GM06990 (cell line): ENCODE data around the gene ADAMTS6.

Experiments used
- DNase-seq: peaks from one replicate; pipeline ENCODE4 v3.0.0-alpha.2; 2011; ENCODE audit not compliant: insufficient read length; ENCODE audit errors: extremely low read depth
- H3K27me3 ChIP-seq: replicated peaks from 2 replicates; pipeline ENCODE4 v1.6.0; 2011; ENCODE audit warnings: low read length; ENCODE audit not compliant: control insufficient read depth, insufficient read depth
- H3K36me3 ChIP-seq: 2 replicates; pipeline ENCODE4 v1.5.1; 2011; ENCODE audit warnings: low read length; ENCODE audit not compliant: control insufficient read depth, insufficient read depth
- H3K4me3 ChIP-seq: replicated peaks from 2 replicates; pipeline ENCODE4 v1.5.1; 2011; ENCODE audit warnings: low read depth, mild to moderate bottlenecking, control low read depth, low read length
- TF ChIP-seq, protein P1 (sequence below): IDR thresholded peaks from 2 replicates; pipeline ENCODE4 v1.5.1; 2011; ENCODE audit warnings: low read length, control low read depth, mild to moderate bottlenecking, inconsistent platforms; ENCODE audit not compliant: insufficient read depth, poor library complexity, severe bottlenecking

The ADAMTS6 gene

DNA sequence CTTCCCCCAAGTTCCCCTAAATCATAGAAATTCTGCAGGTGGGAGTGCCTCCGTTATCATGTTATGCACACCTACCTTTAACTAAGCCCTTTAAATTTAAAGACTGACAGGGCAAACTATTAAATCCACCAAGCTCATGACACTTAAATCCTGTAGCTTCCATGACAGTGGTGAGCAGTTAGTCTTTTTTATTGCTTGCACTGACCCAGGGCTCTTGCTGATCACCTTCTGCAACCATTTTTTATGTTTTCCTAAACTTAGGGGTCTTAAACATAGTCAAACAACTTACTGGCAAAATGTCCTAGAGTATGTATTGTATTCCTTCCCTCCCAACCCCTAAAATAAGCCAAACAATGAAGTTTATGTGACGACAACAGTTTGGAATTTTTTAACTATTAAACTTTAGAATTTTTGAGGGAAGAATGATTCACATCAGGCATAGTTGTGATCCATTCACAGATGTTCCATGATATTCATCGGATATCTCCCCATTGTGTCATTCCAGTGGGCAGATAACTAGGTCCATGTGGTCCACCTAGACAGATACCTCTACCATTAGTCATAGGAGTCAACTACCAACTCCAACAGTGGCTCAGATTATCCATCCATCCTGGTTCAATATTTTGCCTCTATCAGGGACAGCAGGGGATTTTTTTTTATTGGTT is 283.1 kb downstream of the ADAMTS6 start:
- TF ChIP-seq, protein P1, sequence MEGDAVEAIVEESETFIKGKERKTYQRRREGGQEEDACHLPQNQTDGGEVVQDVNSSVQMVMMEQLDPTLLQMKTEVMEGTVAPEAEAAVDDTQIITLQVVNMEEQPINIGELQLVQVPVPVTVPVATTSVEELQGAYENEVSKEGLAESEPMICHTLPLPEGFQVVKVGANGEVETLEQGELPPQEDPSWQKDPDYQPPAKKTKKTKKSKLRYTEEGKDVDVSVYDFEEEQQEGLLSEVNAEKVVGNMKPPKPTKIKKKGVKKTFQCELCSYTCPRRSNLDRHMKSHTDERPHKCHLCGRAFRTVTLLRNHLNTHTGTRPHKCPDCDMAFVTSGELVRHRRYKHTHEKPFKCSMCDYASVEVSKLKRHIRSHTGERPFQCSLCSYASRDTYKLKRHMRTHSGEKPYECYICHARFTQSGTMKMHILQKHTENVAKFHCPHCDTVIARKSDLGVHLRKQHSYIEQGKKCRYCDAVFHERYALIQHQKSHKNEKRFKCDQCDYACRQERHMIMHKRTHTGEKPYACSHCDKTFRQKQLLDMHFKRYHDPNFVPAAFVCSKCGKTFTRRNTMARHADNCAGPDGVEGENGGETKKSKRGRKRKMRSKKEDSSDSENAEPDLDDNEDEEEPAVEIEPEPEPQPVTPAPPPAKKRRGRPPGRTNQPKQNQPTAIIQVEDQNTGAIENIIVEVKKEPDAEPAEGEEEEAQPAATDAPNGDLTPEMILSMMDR = no peak
- no peak for DNase-seq
- H3K27me3 ChIP-seq = no peaks in the 10 kb centered on the region

DNA sequence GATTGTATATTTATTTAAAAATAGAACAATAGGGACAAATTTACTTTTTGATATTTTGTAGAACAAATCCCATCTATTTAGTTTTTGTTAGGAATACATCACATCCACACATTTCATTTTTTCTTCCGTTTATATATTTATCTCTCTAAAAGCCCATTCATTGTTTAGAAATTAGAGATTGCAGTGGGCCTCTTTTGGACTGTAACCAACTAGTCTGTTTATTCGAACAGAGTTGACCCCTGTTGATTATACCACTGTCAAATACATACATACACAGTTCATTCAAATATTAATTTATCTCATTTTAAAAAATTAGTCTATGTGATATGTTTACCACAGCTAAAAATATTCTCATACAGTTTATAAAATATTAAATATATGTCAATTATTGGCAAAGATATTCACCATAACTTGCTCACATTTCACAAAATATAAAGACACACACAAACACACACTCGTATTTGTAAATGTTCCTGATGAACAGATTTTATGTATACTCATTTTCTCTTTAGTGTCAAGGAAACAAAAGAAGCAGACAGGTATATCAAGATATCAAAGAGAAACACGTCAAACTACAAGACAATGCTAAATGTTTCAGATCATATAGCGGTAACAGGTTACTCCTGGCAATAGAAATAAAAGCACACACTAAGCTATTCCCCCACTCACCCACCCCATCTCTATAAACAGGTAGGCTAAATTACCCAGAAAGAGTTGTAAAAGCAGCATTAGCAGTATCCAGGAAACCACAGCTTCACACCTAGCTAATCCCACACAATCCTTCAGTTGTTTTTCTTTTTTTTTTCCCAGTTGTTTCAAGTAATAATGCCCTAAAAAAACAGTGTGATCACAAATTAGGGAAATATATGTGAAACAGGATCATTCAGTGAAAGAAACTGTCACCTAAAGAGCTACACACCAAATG is 283.9 kb downstream of the ADAMTS6 start:
- Histone ChIP-seq H3K4me3 (no peak overlapping the region), H3K36me3 (no peaks in the 10 kb centered on the region), H3K27me3 (no peaks in the 10 kb centered on the region)
- DNase-seq = no peak
- TF ChIP-seq, protein P1 = no peak

More for the DNA sequence above, 283.1 kb downstream of the ADAMTS6 start:
- Histone ChIP-seq H3K36me3 (no peaks in the 10 kb centered on the region), H3K4me3 (no peak overlapping the region)

DNA sequence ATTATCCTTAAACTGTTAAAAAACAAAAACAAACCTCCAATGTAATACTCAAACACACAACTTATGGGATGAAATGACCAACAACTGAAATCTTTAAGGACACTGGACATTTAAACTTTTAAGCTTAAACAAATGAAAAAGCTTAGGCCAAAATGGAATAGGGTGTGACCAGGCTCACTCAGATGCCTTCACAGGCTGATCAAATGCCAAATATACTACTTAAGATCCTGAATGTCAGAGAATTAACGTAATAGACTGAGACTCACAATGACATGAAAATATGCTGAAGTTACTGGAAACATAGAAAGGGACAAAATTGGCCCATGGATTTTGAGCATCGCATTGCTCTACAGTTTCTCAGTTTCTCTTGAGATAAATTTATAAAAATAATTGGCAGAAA is 286.8 kb downstream of the ADAMTS6 start:
- TF ChIP-seq, protein P1 = no peak
- H3K4me3 ChIP-seq = no peak overlapping the region

DNA sequence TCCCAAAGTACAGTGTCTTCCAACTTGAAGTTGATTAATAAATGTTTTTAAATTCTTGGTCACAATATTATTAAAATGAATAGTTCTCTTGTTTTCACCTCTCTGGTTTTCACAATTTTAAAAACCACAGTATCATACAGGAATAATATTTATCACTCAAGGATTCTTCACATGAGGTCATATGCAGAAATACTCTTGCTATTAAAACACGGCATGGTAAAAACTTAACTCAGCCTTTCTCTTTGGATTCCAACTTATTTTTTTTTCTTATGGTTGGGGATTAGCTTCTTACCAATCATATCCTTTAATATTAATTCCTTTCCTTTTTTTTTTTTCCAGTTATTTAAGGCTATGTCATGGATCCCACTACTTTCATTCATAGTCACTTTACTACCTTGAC is 289.4 kb downstream of the ADAMTS6 start:
- no peak overlapping the region for H3K4me3 ChIP-seq
- no peak for DNase-seq

More for the DNA sequence above, 286.8 kb downstream of the ADAMTS6 start:
- H3K36me3 ChIP-seq = no peaks in the 10 kb centered on the region
- no peaks in the 10 kb centered on the region for H3K27me3 ChIP-seq
- DNase-seq = no peak

DNA sequence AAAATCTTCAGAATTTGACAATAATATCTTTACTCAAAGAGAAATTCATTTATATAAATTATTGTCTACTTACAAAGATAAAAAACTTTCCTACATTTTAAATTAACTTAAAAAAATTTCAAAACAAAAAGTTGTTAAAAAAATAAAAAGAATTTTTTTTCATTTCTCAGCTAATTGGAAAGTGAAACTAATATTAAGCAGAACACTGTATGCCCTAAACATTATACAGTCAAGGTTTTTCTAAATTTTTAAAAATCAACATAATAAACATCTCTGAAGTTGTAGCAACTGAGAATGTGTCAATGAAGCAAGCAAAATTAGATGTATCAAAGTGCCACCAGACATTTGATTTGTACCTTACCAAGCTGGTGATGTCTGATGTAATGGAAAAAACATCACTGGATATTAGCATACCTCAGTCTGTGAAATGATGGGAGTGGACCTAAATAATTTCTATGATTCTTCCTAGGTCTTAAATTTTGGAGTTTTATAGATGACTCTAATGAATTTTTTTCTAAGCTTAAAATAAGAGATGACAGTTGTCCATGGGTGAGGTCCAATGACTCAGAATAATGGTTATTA is 290.1 kb downstream of the ADAMTS6 start:
- DNase-seq = no peak
- Histone ChIP-seq H3K27me3 (no peaks in the 10 kb centered on the region), H3K4me3 (no peak overlapping the region), H3K36me3 (no peaks in the 10 kb centered on the region)
- TF ChIP-seq, protein P1 = no peak

More for the DNA sequence above, 289.4 kb downstream of the ADAMTS6 start:
- TF ChIP-seq, protein P1 = no peak
- Histone ChIP-seq H3K27me3 (no peaks in the 10 kb centered on the region), H3K36me3 (no peaks in the 10 kb centered on the region)
